Cardiac septum (tissue), 1 donor: ENCODE results near the gene KMT2B. TPM values are rescaled to one million over a fixed set of nuclear protein-coding genes. Genes with fewer than 3 reads are reported as not detected.

ENCODE experiments used
- DNase-seq: peaks from one replicate; pipeline ENCODE4 v3.0.0-alpha.2; 2020; ENCODE audit warnings: low spot score
- intact Hi-C: fragments of 100-400 bp; cut with DNase I; formaldehyde crosslinking; loops from one replicate; pipeline ENCODE4 v1.14.0; 2022
- total RNA-seq: library from RNA; stranded (reverse); fragmentation: NEBNext Ultra II Directional; extraction: Animal tissue kit (Norgen Biotek cat#: 25700); gene quantifications from one replicate; pipeline ENCODE4 v1.2.1, GENCODE V29; 2021
- donor health status: DM: no; HTN: no; CAD: no.

The KMT2B gene
- total RNA-seq, 1 donor from 2014 or later, result 19.9 TPM

DNA sequence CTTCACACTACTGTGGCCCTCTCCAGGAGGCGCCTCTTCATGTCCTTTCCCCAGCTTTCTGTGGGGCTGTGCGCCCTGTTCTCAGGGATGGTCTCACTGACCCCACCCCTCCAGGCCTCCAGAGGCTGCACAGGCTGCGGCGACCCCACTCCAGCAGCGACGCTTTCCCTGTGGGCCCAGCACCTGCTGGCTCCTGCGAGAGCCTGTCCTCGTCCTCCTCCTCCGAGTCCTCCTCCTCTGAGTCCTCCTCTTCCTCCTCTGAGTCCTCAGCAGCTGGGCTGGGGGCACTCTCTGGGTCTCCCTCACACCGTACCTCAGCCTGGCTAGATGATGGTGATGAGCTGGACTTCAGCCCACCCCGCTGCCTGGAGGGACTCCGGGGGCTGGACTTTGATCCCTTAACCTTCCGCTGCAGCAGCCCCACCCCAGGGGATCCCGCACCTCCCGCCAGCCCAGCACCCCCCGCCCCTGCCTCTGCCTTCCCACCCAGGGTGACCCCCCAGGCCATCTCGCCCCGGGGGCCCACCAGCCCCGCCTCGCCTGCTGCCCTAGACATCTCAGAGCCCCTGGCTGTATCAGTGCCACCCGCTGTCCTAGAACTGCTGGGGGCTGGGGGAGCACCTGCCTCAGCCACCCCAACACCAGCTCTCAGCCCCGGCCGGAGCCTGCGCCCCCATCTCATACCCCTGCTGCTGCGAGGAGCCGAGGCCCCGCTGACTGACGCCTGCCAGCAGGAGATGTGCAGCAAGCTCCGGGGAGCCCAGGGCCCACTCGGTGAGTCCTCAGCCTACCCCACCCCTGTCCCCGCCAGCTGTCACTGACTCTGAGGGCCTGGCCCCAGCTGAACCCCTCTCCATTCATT is 68.7 kb downstream of the KMT2B start:
- DNase-seq, result no peak
- intact Hi-C loops, result no loop called here

DNA sequence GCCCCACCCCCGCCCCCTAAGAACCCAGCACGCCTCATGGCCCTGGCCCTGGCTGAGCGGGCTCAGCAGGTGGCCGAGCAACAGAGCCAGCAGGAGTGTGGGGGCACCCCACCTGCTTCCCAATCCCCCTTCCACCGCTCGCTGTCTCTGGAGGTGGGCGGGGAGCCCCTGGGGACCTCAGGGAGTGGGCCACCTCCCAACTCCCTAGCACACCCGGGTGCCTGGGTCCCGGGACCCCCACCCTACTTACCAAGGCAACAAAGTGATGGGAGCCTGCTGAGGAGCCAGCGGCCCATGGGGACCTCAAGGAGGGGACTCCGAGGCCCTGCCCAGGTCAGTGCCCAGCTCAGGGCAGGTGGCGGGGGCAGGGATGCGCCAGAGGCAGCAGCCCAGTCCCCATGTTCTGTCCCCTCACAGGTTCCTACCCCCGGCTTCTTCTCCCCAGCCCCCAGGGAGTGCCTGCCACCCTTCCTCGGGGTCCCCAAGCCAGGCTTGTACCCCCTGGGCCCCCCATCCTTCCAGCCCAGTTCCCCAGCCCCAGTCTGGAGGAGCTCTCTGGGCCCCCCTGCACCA is 69.5 kb downstream of the KMT2B start:
- intact Hi-C loops, result no loop called here
- DNase-seq, result no peak

Other genes starting within 250 kb of the KMT2B start
- not detected for gene KRTDAP, start 227.5 kb upstream of the KMT2B start, total RNA-seq
- gene DMKN, start 204.4 kb upstream of the KMT2B start, total RNA-seq, result 4.2 TPM
- gene SBSN, start 189.7 kb upstream of the KMT2B start, total RNA-seq, result not detected
- not detected for gene GAPDHS, start 184.5 kb upstream of the KMT2B start, total RNA-seq
- 64.4 TPM for gene TMEM147, start 172.4 kb upstream of the KMT2B start, total RNA-seq
- gene ATP4A, start 154.3 kb upstream of the KMT2B start, total RNA-seq, result not detected
- not detected for gene PMIS2, start 131.8 kb upstream of the KMT2B start, total RNA-seq
- 5.9 TPM for gene HAUS5, start 105.3 kb upstream of the KMT2B start, total RNA-seq
- gene RBM42, start 89.0 kb upstream of the KMT2B start, total RNA-seq, result 56.2 TPM
- gene ETV2, start 76.3 kb upstream of the KMT2B start, total RNA-seq, result 0.78 TPM
- 1,054 TPM for gene COX6B1, start 69.7 kb upstream of the KMT2B start, total RNA-seq
- not detected for gene UPK1A, start 51.5 kb upstream of the KMT2B start, total RNA-seq
- gene ZBTB32, start 13.4 kb upstream of the KMT2B start, total RNA-seq, result 0.13 TPM
- 4.2 TPM for gene IGFLR1, start 24.4 kb downstream of the KMT2B start, total RNA-seq
- gene U2AF1L4, start 27.4 kb downstream of the KMT2B start, total RNA-seq, result 24.9 TPM
- gene PSENEN, start 27.6 kb downstream of the KMT2B start, total RNA-seq, result 43.2 TPM
- 9.6 TPM for gene LIN37, start 30.6 kb downstream of the KMT2B start, total RNA-seq
- 863 TPM for gene HSPB6, start 39.0 kb downstream of the KMT2B start, total RNA-seq
- gene PROSER3, start 40.2 kb downstream of the KMT2B start, total RNA-seq, result 11.7 TPM
- gene ARHGAP33, start 57.6 kb downstream of the KMT2B start, total RNA-seq, result 8.8 TPM
- gene PRODH2, start 94.8 kb downstream of the KMT2B start, total RNA-seq, result not detected
- not detected for gene NPHS1, start 134.5 kb downstream of the KMT2B start, total RNA-seq
- gene KIRREL2, start 138.9 kb downstream of the KMT2B start, total RNA-seq, result not detected
- gene APLP1, start 150.6 kb downstream of the KMT2B start, total RNA-seq, result 39.9 TPM
- 3.1 TPM for gene NFKBID, start 182.5 kb downstream of the KMT2B start, total RNA-seq
- gene HCST, start 184.5 kb downstream of the KMT2B start, total RNA-seq, result 5.4 TPM
- gene TYROBP, start 190.3 kb downstream of the KMT2B start, total RNA-seq, result 16.9 TPM
- gene LRFN3, start 218.4 kb downstream of the KMT2B start, total RNA-seq, result 8.8 TPM